A673 (cell line): ENCODE measurements around the gene DDX54.

Source experiments
- CTCF ChIP-seq: fragments of 300-800, 200-600 bp; sonication (generic); conservative IDR thresholded peaks from 2 replicates; pipeline ENCODE4 v1.5.1; 2017; ENCODE audit warnings: low read depth, mild to moderate bottlenecking, antibody characterized with exemption, low read length, moderate library complexity, mixed read lengths
- EZH2 ChIP-seq: fragments of 200-600 bp; sonication (generic); IDR thresholded peaks from 2 replicates; pipeline ENCODE4 v1.6.1; 2017; ENCODE audit warnings: borderline replicate concordance, low read depth, mild to moderate bottlenecking, mixed read lengths, antibody characterized with exemption, low read length; ENCODE audit not compliant: poor library complexity, severe bottlenecking

- TF ChIP-seq CTCF (no peak), EZH2 (no peak)
These were observed 2.2 kb downstream of the DDX54 start for GRCh38 chr12:113183030-113183589.
